ENCODE measurements around the gene CPLANE2. TPM values are rescaled to one million over a fixed set of nuclear protein-coding genes. Genes with fewer than 3 reads are reported as not detected.

The CPLANE2 gene
- total RNA-seq, 4 donors from 2014 or later = 6.0 to 17.2 (median 10.4) TPM

- intact Hi-C loops (cut with DNase I; ENCODE audit: low total_unique reads) = no loop called here
- DNase-seq (ENCODE audit: low spot score in 2 of 2) = no peak
- TF ChIP-seq, protein P1, sequence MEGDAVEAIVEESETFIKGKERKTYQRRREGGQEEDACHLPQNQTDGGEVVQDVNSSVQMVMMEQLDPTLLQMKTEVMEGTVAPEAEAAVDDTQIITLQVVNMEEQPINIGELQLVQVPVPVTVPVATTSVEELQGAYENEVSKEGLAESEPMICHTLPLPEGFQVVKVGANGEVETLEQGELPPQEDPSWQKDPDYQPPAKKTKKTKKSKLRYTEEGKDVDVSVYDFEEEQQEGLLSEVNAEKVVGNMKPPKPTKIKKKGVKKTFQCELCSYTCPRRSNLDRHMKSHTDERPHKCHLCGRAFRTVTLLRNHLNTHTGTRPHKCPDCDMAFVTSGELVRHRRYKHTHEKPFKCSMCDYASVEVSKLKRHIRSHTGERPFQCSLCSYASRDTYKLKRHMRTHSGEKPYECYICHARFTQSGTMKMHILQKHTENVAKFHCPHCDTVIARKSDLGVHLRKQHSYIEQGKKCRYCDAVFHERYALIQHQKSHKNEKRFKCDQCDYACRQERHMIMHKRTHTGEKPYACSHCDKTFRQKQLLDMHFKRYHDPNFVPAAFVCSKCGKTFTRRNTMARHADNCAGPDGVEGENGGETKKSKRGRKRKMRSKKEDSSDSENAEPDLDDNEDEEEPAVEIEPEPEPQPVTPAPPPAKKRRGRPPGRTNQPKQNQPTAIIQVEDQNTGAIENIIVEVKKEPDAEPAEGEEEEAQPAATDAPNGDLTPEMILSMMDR (IDR thresholded peaks at IDR 0.05) = no peak
- TF ChIP-seq POLR2A (IDR thresholded peaks at IDR 0.05) = no peak
- 86 to 89% methylated on average over 2 of the region's 2 CpGs for WGBS, 2 donors
- no peak overlapping the region for H3K4me3 ChIP-seq (ENCODE audit: low read depth, poor library complexity, severe bottlenecking)
These were observed 32.8 kb downstream of the CPLANE2 start for GRCh38 chr1:16204216-16204615.

GRCh38 chr1:16203550-16203949 is 33.4 kb downstream of the CPLANE2 start:
- DNase-seq (ENCODE audit: low spot score in 2 of 2) = no peak
- WGBS, 2 donors = 32 to 67% methylated on average over 3 of the region's 3 CpGs
- intact Hi-C loops (cut with DNase I; ENCODE audit: low total_unique reads) = no loop called here
- H3K4me3 ChIP-seq (ENCODE audit: low read depth, poor library complexity, severe bottlenecking) = no peak overlapping the region
- TF ChIP-seq, protein P1 (IDR thresholded peaks at IDR 0.05) = no peak
- no peak for TF ChIP-seq POLR2A (IDR thresholded peaks at IDR 0.05)

DNA sequence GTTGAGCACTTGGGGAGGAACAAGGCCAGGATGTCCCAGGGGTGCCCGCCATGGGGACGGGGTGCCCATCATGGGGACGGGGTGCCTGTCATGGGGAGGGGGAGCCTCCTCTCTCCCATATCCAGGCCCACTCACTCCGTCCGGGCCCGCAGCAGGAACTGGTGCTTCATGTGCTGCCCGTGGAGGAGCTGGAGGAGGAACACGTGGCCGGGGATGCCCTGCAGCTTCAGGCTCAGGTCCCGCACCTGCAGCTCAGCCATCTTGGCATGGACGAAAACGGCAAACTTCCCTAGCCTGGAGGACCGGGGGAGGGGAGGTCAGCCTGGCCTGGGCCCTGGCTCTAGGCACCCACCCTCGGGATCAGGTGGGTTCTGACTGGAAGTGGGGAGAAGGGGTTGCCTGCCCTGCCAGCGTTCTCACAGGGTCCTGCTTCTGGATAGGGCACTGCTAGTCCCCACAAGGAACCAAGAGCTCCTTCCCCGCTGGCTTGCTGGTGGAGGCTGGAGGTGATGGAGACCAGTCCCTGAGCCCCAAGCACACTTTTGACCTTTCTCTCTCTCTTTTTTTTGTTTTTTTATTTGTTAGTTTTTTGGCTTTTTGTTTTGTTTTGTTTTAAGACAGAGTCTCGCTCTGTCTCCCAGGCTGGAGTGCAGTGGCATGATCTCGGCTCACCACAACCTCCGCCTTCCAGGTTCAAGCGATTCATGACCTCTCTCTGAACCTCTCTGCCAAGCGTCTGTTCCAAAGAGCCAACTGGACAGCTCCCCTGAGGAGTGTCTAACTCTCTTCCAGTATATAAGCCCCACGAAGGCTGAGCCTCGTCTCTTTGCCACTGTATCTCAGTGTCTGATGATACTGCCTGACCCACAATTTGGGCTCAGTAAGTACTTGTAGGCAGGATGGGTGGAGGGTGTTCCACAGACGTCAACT is 34.4 kb downstream of the CPLANE2 start:
- H3K4me3 ChIP-seq (ENCODE audit: low read depth, poor library complexity, severe bottlenecking) = no peak overlapping the region
- TF ChIP-seq POLR2A (IDR thresholded peaks at IDR 0.05) = no peak
- TF ChIP-seq, protein P1 (IDR thresholded peaks at IDR 0.05) = no peak
- WGBS, 2 donors = 84 to 86% methylated on average over 14 to 21 of the region's 24 CpGs
- no peak for DNase-seq (ENCODE audit: low spot score in 2 of 2)
- intact Hi-C loops (cut with DNase I; ENCODE audit: low total_unique reads) = no loop called here

DNA sequence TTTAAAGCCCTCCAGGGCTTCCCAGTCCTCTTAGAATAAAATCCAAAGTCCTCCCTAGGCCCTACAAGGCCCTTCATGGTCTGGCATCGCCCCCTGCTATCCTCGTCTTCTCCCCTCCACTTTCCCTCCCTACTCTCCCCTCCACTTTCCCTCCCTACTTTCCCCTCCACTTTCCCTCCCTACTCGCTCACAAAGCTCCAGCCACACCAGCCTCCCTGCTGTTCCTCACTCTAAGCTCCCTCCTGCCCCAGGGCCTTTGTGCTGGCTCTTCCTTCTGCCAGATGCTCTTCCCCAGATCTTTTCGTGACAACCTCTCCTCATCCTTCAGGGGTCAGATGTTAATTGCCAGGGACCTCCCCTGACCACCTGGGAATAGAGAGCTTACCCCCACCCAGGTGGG is 37.3 kb downstream of the CPLANE2 start:
- 88 to 94% methylated on average over 4 of the region's 4 CpGs for WGBS, 2 donors
- TF ChIP-seq POLR2A (IDR thresholded peaks at IDR 0.05) = no peak
- TF ChIP-seq, protein P1 (IDR thresholded peaks at IDR 0.05) = no peak
- H3K4me3 ChIP-seq (ENCODE audit: low read depth, poor library complexity, severe bottlenecking) = no peak overlapping the region
- DNase-seq (ENCODE audit: low spot score in 2 of 2) = no peak
- intact Hi-C loops (cut with DNase I; ENCODE audit: low total_unique reads) = no loop called here

GRCh38 chr1:16199157-16199501 is 37.9 kb downstream of the CPLANE2 start:
- intact Hi-C loops (cut with DNase I; ENCODE audit: low total_unique reads) = no loop called here
- TF ChIP-seq, protein P1 (IDR thresholded peaks at IDR 0.05) = no peak
- no peak for TF ChIP-seq POLR2A (IDR thresholded peaks at IDR 0.05)
- 76 to 93% methylated on average over 1 of the region's 1 CpG for WGBS, 2 donors
- DNase-seq (ENCODE audit: low spot score in 2 of 2) = no peak
- H3K4me3 ChIP-seq (ENCODE audit: low read depth, poor library complexity, severe bottlenecking) = no peak overlapping the region
